ENCODE measurements around the gene EBLN2. TPM values are rescaled to one million over a fixed set of nuclear protein-coding genes. Genes with fewer than 3 reads are reported as not detected.

Gene EBLN2
- total and polyA plus RNA-seq, 9 of the 15 experiments (the other 6 are each of a cell fraction or from before 2014, with no cell fraction given): 0.39 to 4.6 (median 2.2) TPM

DNA sequence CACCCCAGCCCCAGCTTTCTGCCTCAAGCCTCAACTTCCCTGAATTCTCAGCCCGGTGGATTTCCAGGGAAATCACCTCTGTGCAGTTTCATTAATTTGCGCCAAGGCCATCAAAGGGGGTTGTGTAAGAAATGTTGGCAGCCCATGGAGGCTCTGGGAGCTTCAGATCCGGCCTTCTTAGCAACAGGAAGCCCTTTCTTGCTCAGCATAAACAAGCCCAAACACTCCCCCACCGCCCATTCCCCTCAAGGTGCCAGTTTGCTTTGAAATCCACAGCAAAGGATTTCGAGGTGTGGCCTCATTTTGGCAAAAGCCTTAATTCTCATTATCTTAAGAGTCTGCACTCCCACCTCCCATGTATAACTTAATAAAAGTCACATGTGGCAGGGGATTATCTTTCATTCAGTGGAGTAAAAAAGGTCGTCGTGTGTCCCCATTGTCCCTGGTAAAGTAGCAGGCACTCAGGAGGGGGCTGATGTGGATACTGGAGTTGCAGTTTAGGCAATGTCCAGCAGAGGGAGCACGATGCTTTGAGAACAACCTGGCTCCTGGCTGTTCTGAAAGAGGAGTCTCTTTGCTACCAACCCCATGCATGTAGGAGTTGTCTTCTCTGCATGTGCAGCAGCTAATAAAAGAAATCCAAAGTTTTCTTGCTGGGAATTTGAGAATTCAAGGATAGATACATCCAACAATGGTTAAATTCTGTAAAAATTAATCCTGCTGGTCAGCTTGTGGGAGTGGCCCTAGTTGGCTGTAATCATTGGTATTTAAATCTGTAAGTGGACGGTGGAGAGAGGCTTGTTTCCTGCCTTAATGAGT is 39.5 kb downstream of the EBLN2 start (continued):
- TF ChIP-seq, protein P1, sequence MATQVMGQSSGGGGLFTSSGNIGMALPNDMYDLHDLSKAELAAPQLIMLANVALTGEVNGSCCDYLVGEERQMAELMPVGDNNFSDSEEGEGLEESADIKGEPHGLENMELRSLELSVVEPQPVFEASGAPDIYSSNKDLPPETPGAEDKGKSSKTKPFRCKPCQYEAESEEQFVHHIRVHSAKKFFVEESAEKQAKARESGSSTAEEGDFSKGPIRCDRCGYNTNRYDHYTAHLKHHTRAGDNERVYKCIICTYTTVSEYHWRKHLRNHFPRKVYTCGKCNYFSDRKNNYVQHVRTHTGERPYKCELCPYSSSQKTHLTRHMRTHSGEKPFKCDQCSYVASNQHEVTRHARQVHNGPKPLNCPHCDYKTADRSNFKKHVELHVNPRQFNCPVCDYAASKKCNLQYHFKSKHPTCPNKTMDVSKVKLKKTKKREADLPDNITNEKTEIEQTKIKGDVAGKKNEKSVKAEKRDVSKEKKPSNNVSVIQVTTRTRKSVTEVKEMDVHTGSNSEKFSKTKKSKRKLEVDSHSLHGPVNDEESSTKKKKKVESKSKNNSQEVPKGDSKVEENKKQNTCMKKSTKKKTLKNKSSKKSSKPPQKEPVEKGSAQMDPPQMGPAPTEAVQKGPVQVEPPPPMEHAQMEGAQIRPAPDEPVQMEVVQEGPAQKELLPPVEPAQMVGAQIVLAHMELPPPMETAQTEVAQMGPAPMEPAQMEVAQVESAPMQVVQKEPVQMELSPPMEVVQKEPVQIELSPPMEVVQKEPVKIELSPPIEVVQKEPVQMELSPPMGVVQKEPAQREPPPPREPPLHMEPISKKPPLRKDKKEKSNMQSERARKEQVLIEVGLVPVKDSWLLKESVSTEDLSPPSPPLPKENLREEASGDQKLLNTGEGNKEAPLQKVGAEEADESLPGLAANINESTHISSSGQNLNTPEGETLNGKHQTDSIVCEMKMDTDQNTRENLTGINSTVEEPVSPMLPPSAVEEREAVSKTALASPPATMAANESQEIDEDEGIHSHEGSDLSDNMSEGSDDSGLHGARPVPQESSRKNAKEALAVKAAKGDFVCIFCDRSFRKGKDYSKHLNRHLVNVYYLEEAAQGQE (IDR thresholded peaks at IDR 0.05; ENCODE audit: borderline replicate concordance): peak; percentile 80
- TF ChIP-seq, protein P1 (CRISPR knock-in tag; IDR thresholded peaks at IDR 0.05; ENCODE audit: low read depth): no peak
- TF ChIP-seq, protein P2, sequence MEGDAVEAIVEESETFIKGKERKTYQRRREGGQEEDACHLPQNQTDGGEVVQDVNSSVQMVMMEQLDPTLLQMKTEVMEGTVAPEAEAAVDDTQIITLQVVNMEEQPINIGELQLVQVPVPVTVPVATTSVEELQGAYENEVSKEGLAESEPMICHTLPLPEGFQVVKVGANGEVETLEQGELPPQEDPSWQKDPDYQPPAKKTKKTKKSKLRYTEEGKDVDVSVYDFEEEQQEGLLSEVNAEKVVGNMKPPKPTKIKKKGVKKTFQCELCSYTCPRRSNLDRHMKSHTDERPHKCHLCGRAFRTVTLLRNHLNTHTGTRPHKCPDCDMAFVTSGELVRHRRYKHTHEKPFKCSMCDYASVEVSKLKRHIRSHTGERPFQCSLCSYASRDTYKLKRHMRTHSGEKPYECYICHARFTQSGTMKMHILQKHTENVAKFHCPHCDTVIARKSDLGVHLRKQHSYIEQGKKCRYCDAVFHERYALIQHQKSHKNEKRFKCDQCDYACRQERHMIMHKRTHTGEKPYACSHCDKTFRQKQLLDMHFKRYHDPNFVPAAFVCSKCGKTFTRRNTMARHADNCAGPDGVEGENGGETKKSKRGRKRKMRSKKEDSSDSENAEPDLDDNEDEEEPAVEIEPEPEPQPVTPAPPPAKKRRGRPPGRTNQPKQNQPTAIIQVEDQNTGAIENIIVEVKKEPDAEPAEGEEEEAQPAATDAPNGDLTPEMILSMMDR (IDR thresholded peaks at IDR 0.05 in 2 of 3, conservative IDR thresholded peaks at IDR 0.05 in 1 of 3; ENCODE audit: insufficient read depth in 2 of 3, low read depth in 1 of 3, low read length in 3 of 3): peak; percentile 79 to 86 (median 86)

Data from K562 (cell line).